Tibial nerve (tissue), 3 donors: ENCODE measurements around the gene SAP30L.

Experiments used
- CTCF ChIP-seq, 5 experiments: fragments of 200-600 bp in 3 of 5; fragments of 450-650 bp in 2 of 5; sonication (generic) in 3 of 5; IDR thresholded peaks; one replicate each; pipeline ENCODE4 v1.5.1; 2016 to 2019; ENCODE audit warnings: antibody characterized with exemption in 5 of 5, mild to moderate bottlenecking in 3 of 5, moderate library complexity in 2 of 5
- POLR2A ChIP-seq, 2 donors: fragments of 450-650 bp; IDR thresholded peaks; one replicate each; pipeline ENCODE4 v1.6.1; 2017; ENCODE audit warnings: antibody characterized with exemption in 2 of 2, mild to moderate bottlenecking in 2 of 2, moderate library complexity in 2 of 2

GRCh38 chr5:154475591-154476353, 30.0 kb downstream of the SAP30L start:
- TF ChIP-seq CTCF (IDR thresholded peaks at IDR 0.05): no peak
- TF ChIP-seq POLR2A (IDR thresholded peaks at IDR 0.05): no peak
